ENCODE measurements around the gene DCP2.

The DCP2 gene

GRCh38 chr5:112968411-112969106 lies 8.0 kb upstream of the DCP2 start:
- Histone ChIP-seq H3K36me3 (ENCODE audit: control insufficient read depth, insufficient read depth, low read length) (no peaks in the 10 kb centered on the region), H3K4me1 (ENCODE audit: control insufficient read depth, insufficient read depth, low read length) (peaks cover 7% of the 10 kb centered on the region; the same call in 1 of the 2 replicates), H3K9me3 (ENCODE audit: control insufficient read depth, insufficient read depth, low read length) (no peaks in the 10 kb centered on the region), H3K27me3 (ENCODE audit: control insufficient read depth, insufficient read depth, low read length) (no peaks in the 10 kb centered on the region), H3K4me3 (ENCODE audit: low read depth, low read length) (no peak overlapping the region), H3K9ac (ENCODE audit: low read depth, low read length) (no peak overlapping the region), H3K27ac (ENCODE audit: low read depth, low read length) (no peak overlapping the region)

GRCh38 chr5:112971276-112971675 lies 5.3 kb upstream of the DCP2 start:
- H3K9me3 ChIP-seq (ENCODE audit: control insufficient read depth, insufficient read depth, low read length) = no peaks in the 10 kb centered on the region
- no peaks in the 10 kb centered on the region for H3K27me3 ChIP-seq (ENCODE audit: control insufficient read depth, insufficient read depth, low read length)
- no peaks in the 10 kb centered on the region for H3K36me3 ChIP-seq (ENCODE audit: control insufficient read depth, insufficient read depth, low read length)
- no peak overlapping the region for H3K9ac ChIP-seq (ENCODE audit: low read depth, low read length)
- no peak overlapping the region for H3K27ac ChIP-seq (ENCODE audit: low read depth, low read length)
- H3K4me3 ChIP-seq (ENCODE audit: low read depth, low read length) = no peak overlapping the region
- H3K4me1 ChIP-seq (ENCODE audit: control insufficient read depth, insufficient read depth, low read length) = peaks cover 11% of the 10 kb centered on the region; the same call in 1 of the 2 replicates

- Histone ChIP-seq H3K27me3 (ENCODE audit: control insufficient read depth, insufficient read depth, low read length) (no peaks in the 10 kb centered on the region), H3K4me3 (ENCODE audit: low read depth, low read length) (no peak overlapping the region), H3K9me3 (ENCODE audit: control insufficient read depth, insufficient read depth, low read length) (no peaks in the 10 kb centered on the region), H3K27ac (ENCODE audit: low read depth, low read length) (no peak overlapping the region), H3K9ac (ENCODE audit: low read depth, low read length) (no peak overlapping the region), H3K4me1 (ENCODE audit: control insufficient read depth, insufficient read depth, low read length) (peaks cover 11% of the 10 kb centered on the region; the same call in 1 of the 2 replicates), H3K36me3 (ENCODE audit: control insufficient read depth, insufficient read depth, low read length) (no peaks in the 10 kb centered on the region)
Measured at GRCh38 chr5:112973036-112973435, 3.6 kb upstream of the DCP2 start.

GRCh38 chr5:112973904-112974303 lies 2.7 kb upstream of the DCP2 start:
- Histone ChIP-seq H3K27me3 (ENCODE audit: control insufficient read depth, insufficient read depth, low read length) (no peaks in the 10 kb centered on the region), H3K4me1 (ENCODE audit: control insufficient read depth, insufficient read depth, low read length) (peaks cover 13% of the 10 kb centered on the region), H3K27ac (ENCODE audit: low read depth, low read length) (no peak overlapping the region), H3K36me3 (ENCODE audit: control insufficient read depth, insufficient read depth, low read length) (no peaks in the 10 kb centered on the region), H3K9me3 (ENCODE audit: control insufficient read depth, insufficient read depth, low read length) (no peaks in the 10 kb centered on the region), H3K4me3 (ENCODE audit: low read depth, low read length) (no peak overlapping the region), H3K9ac (ENCODE audit: low read depth, low read length) (no peak overlapping the region)

GRCh38 chr5:112974901-112975300 lies 1.7 kb upstream of the DCP2 start:
- no peaks in the 10 kb centered on the region for H3K27me3 ChIP-seq (ENCODE audit: control insufficient read depth, insufficient read depth, low read length)
- no peak overlapping the region for H3K4me3 ChIP-seq (ENCODE audit: low read depth, low read length)
- peaks cover 22% of the 10 kb centered on the region for H3K4me1 ChIP-seq (ENCODE audit: control insufficient read depth, insufficient read depth, low read length)
- no peak overlapping the region for H3K27ac ChIP-seq (ENCODE audit: low read depth, low read length)
- H3K9me3 ChIP-seq (ENCODE audit: control insufficient read depth, insufficient read depth, low read length) = no peaks in the 10 kb centered on the region
- no peak overlapping the region for H3K9ac ChIP-seq (ENCODE audit: low read depth, low read length)
- no peaks in the 10 kb centered on the region for H3K36me3 ChIP-seq (ENCODE audit: control insufficient read depth, insufficient read depth, low read length)

- peak overlapping the region; percentile 90 for H3K4me3 ChIP-seq (ENCODE audit: low read depth, low read length)
- no peaks in the 10 kb centered on the region for H3K27me3 ChIP-seq (ENCODE audit: control insufficient read depth, insufficient read depth, low read length)
- no peaks in the 10 kb centered on the region for H3K9me3 ChIP-seq (ENCODE audit: control insufficient read depth, insufficient read depth, low read length)
- peak overlapping the region; percentile 78 for H3K9ac ChIP-seq (ENCODE audit: low read depth, low read length)
- peaks cover 27% of the 10 kb centered on the region for H3K4me1 ChIP-seq (ENCODE audit: control insufficient read depth, insufficient read depth, low read length)
- peak overlapping the region; percentile 89 for H3K27ac ChIP-seq (ENCODE audit: low read depth, low read length)
- H3K36me3 ChIP-seq (ENCODE audit: control insufficient read depth, insufficient read depth, low read length) = peaks cover 2% of the 10 kb centered on the region; the same call in 1 of the 2 replicates
Measured at GRCh38 chr5:112975721-112976431, 722 bp upstream of the DCP2 start.

GRCh38 chr5:112977440-112977861 lies 853 bp downstream of the DCP2 start:
- Histone ChIP-seq H3K4me3 (ENCODE audit: low read depth, low read length) (peak overlapping the region; percentile 90), H3K27me3 (ENCODE audit: control insufficient read depth, insufficient read depth, low read length) (no peaks in the 10 kb centered on the region), H3K4me1 (ENCODE audit: control insufficient read depth, insufficient read depth, low read length) (peaks cover 32% of the 10 kb centered on the region), H3K27ac (ENCODE audit: low read depth, low read length) (peak overlapping the region; percentile 96), H3K9me3 (ENCODE audit: control insufficient read depth, insufficient read depth, low read length) (no peaks in the 10 kb centered on the region), H3K9ac (ENCODE audit: low read depth, low read length) (peak overlapping the region; percentile 70), H3K36me3 (ENCODE audit: control insufficient read depth, insufficient read depth, low read length) (peaks cover 8% of the 10 kb centered on the region)

- Histone ChIP-seq H3K4me3 (ENCODE audit: low read depth, low read length) (peak overlapping the region; percentile 90), H3K9ac (ENCODE audit: low read depth, low read length) (no peak overlapping the region), H3K36me3 (ENCODE audit: control insufficient read depth, insufficient read depth, low read length) (peaks cover 10% of the 10 kb centered on the region), H3K4me1 (ENCODE audit: control insufficient read depth, insufficient read depth, low read length) (peaks cover 46% of the 10 kb centered on the region), H3K9me3 (ENCODE audit: control insufficient read depth, insufficient read depth, low read length) (no peaks in the 10 kb centered on the region), H3K27ac (ENCODE audit: low read depth, low read length) (peak overlapping the region; percentile 7), H3K27me3 (ENCODE audit: control insufficient read depth, insufficient read depth, low read length) (no peaks in the 10 kb centered on the region)
Measured at GRCh38 chr5:112978836-112979235, 2.2 kb downstream of the DCP2 start.

- no peak overlapping the region for H3K9ac ChIP-seq (ENCODE audit: low read depth, low read length)
- H3K36me3 ChIP-seq (ENCODE audit: control insufficient read depth, insufficient read depth, low read length) = peaks cover 13% of the 10 kb centered on the region
- no peak overlapping the region for H3K27ac ChIP-seq (ENCODE audit: low read depth, low read length)
- H3K4me1 ChIP-seq (ENCODE audit: control insufficient read depth, insufficient read depth, low read length) = peaks cover 54% of the 10 kb centered on the region
- H3K4me3 ChIP-seq (ENCODE audit: low read depth, low read length) = peak overlapping the region; percentile 90
- no peaks in the 10 kb centered on the region for H3K9me3 ChIP-seq (ENCODE audit: control insufficient read depth, insufficient read depth, low read length)
- H3K27me3 ChIP-seq (ENCODE audit: control insufficient read depth, insufficient read depth, low read length) = no peaks in the 10 kb centered on the region
Measured at GRCh38 chr5:112979723-112980122, 3.1 kb downstream of the DCP2 start.

GRCh38 chr5:112983363-112983762 lies 6.8 kb downstream of the DCP2 start:
- H3K27me3 ChIP-seq (ENCODE audit: control insufficient read depth, insufficient read depth, low read length) = no peaks in the 10 kb centered on the region
- H3K36me3 ChIP-seq (ENCODE audit: control insufficient read depth, insufficient read depth, low read length) = peaks cover 13% of the 10 kb centered on the region
- no peak overlapping the region for H3K4me3 ChIP-seq (ENCODE audit: low read depth, low read length)
- H3K9me3 ChIP-seq (ENCODE audit: control insufficient read depth, insufficient read depth, low read length) = no peaks in the 10 kb centered on the region
- H3K27ac ChIP-seq (ENCODE audit: low read depth, low read length) = peak overlapping the region; percentile 22
- peaks cover 58% of the 10 kb centered on the region for H3K4me1 ChIP-seq (ENCODE audit: control insufficient read depth, insufficient read depth, low read length)
- H3K9ac ChIP-seq (ENCODE audit: low read depth, low read length) = no peak overlapping the region

GRCh38 chr5:112986224-112986623 lies 9.6 kb downstream of the DCP2 start:
- H3K4me1 ChIP-seq (ENCODE audit: control insufficient read depth, insufficient read depth, low read length) = peaks cover 38% of the 10 kb centered on the region
- no peak overlapping the region for H3K27ac ChIP-seq (ENCODE audit: low read depth, low read length)
- no peak overlapping the region for H3K4me3 ChIP-seq (ENCODE audit: low read depth, low read length)
- H3K27me3 ChIP-seq (ENCODE audit: control insufficient read depth, insufficient read depth, low read length) = no peaks in the 10 kb centered on the region
- H3K36me3 ChIP-seq (ENCODE audit: control insufficient read depth, insufficient read depth, low read length) = peaks cover 20% of the 10 kb centered on the region
- no peaks in the 10 kb centered on the region for H3K9me3 ChIP-seq (ENCODE audit: control insufficient read depth, insufficient read depth, low read length)
- no peak overlapping the region for H3K9ac ChIP-seq (ENCODE audit: low read depth, low read length)
